ENCODE results near the gene ZC3H18. TPM values are rescaled to one million over a fixed set of nuclear protein-coding genes. Genes with fewer than 3 reads are reported as not detected.
A peak's percentile ranks its signal among the peaks of the same experiment; 100 is the strongest.

The ZC3H18 gene
- total RNA-seq, 3 donors from 2014 or later = 37.4 to 54.8 (median 48.1) TPM

DNA sequence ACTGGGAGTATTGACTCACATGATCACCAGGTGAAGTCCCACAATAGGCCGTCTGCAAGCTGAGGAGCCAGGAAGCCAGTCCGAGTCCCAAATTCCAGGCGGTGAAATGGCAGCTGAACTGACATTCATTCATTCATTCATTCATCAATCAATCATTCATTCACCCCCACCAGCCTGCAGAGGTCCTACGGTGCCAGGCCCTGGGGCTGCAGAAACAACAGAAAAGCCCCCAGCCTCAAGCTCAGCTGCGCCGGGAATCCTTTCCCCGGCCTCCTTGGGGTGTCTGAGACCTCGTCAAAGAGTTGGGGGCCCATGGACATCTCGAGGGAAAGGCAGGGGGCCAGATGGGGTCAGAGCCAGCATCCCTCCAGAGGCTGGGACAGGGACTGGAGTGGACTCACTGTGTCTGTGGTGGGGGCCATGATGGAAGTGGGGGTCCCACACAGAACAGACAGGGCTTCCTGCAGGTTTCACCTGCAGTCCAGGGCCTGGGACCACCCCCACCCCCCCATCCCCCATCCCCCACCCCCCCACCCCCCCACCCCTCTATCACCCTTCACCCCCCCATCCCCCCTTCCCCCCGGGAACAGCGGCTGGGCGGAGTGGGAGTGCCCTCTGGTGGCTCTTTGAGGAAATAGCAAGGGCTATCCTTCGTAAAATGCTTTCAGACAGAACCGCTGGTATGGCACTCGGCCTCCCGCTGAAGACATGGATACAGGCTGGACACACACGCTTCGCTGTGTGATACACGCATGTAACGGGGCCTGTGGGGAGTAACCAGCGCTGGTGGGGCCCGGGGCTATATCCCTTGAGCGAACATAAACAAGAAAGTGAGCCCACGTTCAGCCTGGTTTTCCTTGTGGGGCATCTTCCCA lies 8.5 kb upstream of the ZC3H18 start:
- Histone ChIP-seq H3K4me1 (ENCODE audit: low read depth) (peaks cover 5% of the 10 kb centered on the region), H3K4me3 (no peak overlapping the region), H3K9me3 (no peaks in the 10 kb centered on the region), H3K36me3 (ENCODE audit: low read depth) (no peaks in the 10 kb centered on the region)
- peak; percentile 73 for ATAC-seq
- peak in 2 of 3 donors; percentile 42 to 53 for DNase-seq
- intact Hi-C loops (cut with DNase I, micrococcal nuclease) = loop anchor here in 1 of 2 donors (10.0 kb wide), 1 partner anchor 117 kb away; no protein-coding TSS in a partner anchor
- TF ChIP-seq, protein P1, sequence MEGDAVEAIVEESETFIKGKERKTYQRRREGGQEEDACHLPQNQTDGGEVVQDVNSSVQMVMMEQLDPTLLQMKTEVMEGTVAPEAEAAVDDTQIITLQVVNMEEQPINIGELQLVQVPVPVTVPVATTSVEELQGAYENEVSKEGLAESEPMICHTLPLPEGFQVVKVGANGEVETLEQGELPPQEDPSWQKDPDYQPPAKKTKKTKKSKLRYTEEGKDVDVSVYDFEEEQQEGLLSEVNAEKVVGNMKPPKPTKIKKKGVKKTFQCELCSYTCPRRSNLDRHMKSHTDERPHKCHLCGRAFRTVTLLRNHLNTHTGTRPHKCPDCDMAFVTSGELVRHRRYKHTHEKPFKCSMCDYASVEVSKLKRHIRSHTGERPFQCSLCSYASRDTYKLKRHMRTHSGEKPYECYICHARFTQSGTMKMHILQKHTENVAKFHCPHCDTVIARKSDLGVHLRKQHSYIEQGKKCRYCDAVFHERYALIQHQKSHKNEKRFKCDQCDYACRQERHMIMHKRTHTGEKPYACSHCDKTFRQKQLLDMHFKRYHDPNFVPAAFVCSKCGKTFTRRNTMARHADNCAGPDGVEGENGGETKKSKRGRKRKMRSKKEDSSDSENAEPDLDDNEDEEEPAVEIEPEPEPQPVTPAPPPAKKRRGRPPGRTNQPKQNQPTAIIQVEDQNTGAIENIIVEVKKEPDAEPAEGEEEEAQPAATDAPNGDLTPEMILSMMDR (IDR thresholded peaks at IDR 0.05) = peak; percentile 60

DNA sequence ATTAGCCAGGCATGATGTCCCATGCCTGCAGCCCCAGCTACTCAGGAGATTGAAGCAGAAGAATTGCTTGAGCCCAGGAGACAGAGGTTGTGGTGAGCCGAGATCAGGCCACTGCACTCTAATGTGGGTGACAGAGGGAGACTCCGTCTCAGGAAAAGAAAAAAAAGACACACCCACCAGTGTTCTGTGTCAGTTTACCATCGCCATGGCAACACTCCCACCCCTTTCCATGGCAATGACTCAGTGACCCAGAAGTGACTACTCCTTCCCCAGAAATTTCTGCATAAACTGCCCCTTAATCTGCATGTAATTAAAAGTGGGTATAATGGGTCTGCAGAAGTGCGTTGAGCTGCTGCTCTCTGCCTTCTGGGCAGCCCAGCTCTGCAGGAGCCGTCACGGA lies 4.0 kb upstream of the ZC3H18 start:
- H3K4me1 ChIP-seq (ENCODE audit: low read depth) = peaks cover 3% of the 10 kb centered on the region
- H3K4me3 ChIP-seq = no peak overlapping the region
- DNase-seq = no peak
- intact Hi-C loops (cut with DNase I, micrococcal nuclease) = loop anchor here in 1 of 2 donors (10.0 kb wide), 1 partner anchor 121 kb away; no protein-coding TSS in a partner anchor
- no peaks in the 10 kb centered on the region for H3K9me3 ChIP-seq
- TF ChIP-seq, protein P1 (IDR thresholded peaks at IDR 0.05) = no peak
- ATAC-seq = no peak
- H3K36me3 ChIP-seq (ENCODE audit: low read depth) = peaks cover 3% of the 10 kb centered on the region

DNA sequence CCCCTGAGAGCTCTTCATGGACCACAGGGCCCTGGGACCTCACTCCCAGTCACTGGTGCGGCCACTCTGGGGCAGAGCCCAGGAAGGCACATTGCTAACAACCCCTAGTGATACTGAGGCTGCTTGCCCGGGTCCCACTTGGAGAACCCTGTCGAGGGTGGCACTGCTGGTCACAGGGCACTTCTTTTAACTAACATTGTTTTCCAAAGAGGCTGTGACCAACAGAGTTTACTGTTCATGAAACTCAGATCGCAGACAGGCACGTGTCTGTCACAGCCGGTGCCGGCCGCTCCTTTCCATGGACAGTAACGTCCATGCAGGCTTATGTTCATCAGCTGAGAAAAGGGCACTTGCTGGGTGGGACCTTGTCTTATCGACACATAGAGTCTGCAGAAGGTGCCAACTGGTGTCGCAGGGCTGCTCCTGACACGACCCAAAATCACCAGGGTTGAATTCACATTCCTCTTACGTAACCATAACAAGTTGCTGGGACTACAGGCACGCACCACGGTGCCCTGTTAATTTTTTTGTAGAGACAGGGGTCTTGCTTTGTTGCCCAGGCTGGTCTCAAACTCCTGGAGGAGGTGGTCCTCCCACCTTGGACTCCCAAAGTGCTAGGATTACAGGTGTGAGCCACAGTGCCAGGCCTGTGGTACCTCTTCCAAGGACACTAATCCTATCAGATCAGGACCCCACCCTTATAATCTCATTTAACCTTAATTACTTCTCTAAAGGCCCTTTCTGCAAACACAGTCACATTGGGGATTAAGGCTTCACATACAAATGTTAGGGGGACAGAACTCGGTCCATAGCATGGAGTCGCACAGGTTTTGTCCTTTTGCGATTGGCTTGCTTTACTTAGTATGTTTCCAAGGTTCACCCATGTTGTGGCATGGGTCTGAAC lies 1.2 kb upstream of the ZC3H18 start:
- Histone ChIP-seq H3K9me3 (no peaks in the 10 kb centered on the region), H3K4me1 (ENCODE audit: low read depth) (peaks cover 18% of the 10 kb centered on the region), H3K4me3 (no peak overlapping the region), H3K36me3 (ENCODE audit: low read depth) (peaks cover 3% of the 10 kb centered on the region)
- no peak for DNase-seq
- ATAC-seq = no peak
- TF ChIP-seq, protein P1 (IDR thresholded peaks at IDR 0.05) = no peak
- intact Hi-C loops (cut with DNase I, micrococcal nuclease) = loop anchor here in 1 of 2 donors (10.0 kb wide), 1 partner anchor 124 kb away; no protein-coding TSS in a partner anchor

- TF ChIP-seq, protein P1 (IDR thresholded peaks at IDR 0.05) = no peak
- DNase-seq = peak in 2 of 3 donors; percentile 23 to 65
- Histone ChIP-seq H3K4me1 (ENCODE audit: low read depth) (peaks cover 18% of the 10 kb centered on the region), H3K4me3 (peak overlapping the region; percentile 20), H3K9me3 (no peaks in the 10 kb centered on the region), H3K36me3 (ENCODE audit: low read depth) (peaks cover 3% of the 10 kb centered on the region)
- peak; percentile 22 for ATAC-seq
- intact Hi-C loops (cut with DNase I, micrococcal nuclease) = loop anchor here in 1 of 2 donors (10.0 kb wide), 1 partner anchor 125 kb away; no protein-coding TSS in a partner anchor
Observed at GRCh38 chr16:88569614-88569984, 604 bp upstream of the ZC3H18 start.

- intact Hi-C loops (cut with DNase I, micrococcal nuclease) = no loop called here
- peak in 2 of 3 donors; percentile 35 to 66 for DNase-seq
Observed at GRCh38 chr16:88570691-88571092, 489 bp downstream of the ZC3H18 start.

More at GRCh38 chr16:88570691-88571092, 489 bp downstream of the ZC3H18 start:
- Histone ChIP-seq H3K9me3 (no peaks in the 10 kb centered on the region), H3K36me3 (ENCODE audit: low read depth) (peaks cover 3% of the 10 kb centered on the region), H3K4me1 (ENCODE audit: low read depth) (peaks cover 18% of the 10 kb centered on the region), H3K4me3 (peak overlapping the region; percentile 71)
- ATAC-seq = peak; percentile 27
- TF ChIP-seq, protein P1 (IDR thresholded peaks at IDR 0.05) = no peak
